Astrocyte of the spinal cord (primary cell): Measurements from ENCODE around the gene RAPGEF5.

ENCODE experiments used
- DNase-seq: peaks from one replicate; pipeline ENCODE4 v3.0.0; 2011; ENCODE audit warnings: low read depth, low spot score
- H3K4me3 ChIP-seq: 2 replicates; pipeline ENCODE4 v1.5.1; 2011; ENCODE audit warnings: low read depth, mild to moderate bottlenecking, low read length, moderate library complexity
- CTCF ChIP-seq: IDR thresholded peaks from 2 replicates; pipeline ENCODE4 v1.5.1; 2012; ENCODE audit warnings: low read depth, mild to moderate bottlenecking, low read length, inconsistent platforms
- in situ Hi-C: cut with HindIII; loops from 2 replicates; pipeline ENCODE4 v1.10.0; 2017; ENCODE audit warnings: low sequenced_read_pairs

The RAPGEF5 gene

GRCh38 chr7:22152690-22153089 is 204.3 kb downstream of the RAPGEF5 start:
- no peak for TF ChIP-seq CTCF
- no peak for DNase-seq
- in situ Hi-C loops = no loop called here
- H3K4me3 ChIP-seq = no peak overlapping the region

GRCh38 chr7:22151901-22152300 is 205.1 kb downstream of the RAPGEF5 start:
- no peak for TF ChIP-seq CTCF
- H3K4me3 ChIP-seq = no peak overlapping the region
- in situ Hi-C loops = no loop called here
- DNase-seq = no peak

GRCh38 chr7:22150221-22150620 is 206.7 kb downstream of the RAPGEF5 start:
- DNase-seq = peak; percentile 56
- in situ Hi-C loops = no loop called here
- no peak overlapping the region for H3K4me3 ChIP-seq
- no peak for TF ChIP-seq CTCF

- no peak for TF ChIP-seq CTCF
- H3K4me3 ChIP-seq = no peak overlapping the region
- DNase-seq = no peak
- in situ Hi-C loops = no loop called here
Measured at GRCh38 chr7:22147868-22148267, 209.1 kb downstream of the RAPGEF5 start.

GRCh38 chr7:22146961-22147512 is 209.9 kb downstream of the RAPGEF5 start:
- DNase-seq = peak; percentile 19
- no peak overlapping the region for H3K4me3 ChIP-seq
- no peak for TF ChIP-seq CTCF
- in situ Hi-C loops = no loop called here

- no peak for TF ChIP-seq CTCF
- no peak overlapping the region for H3K4me3 ChIP-seq
- in situ Hi-C loops = no loop called here
- DNase-seq = no peak
Measured at GRCh38 chr7:22144950-22145349, 212.0 kb downstream of the RAPGEF5 start.

- in situ Hi-C loops = no loop called here
- DNase-seq = no peak
- no peak for TF ChIP-seq CTCF
- H3K4me3 ChIP-seq = no peak overlapping the region
Measured at GRCh38 chr7:22143491-22143890, 213.5 kb downstream of the RAPGEF5 start.
